ENCODE results near the gene NFIX. TPM values are rescaled to one million over a fixed set of nuclear protein-coding genes. Genes with fewer than 3 reads are reported as not detected.
A peak's percentile ranks its signal among the peaks of the same experiment; 100 is the strongest.

NFIX gene
- total RNA-seq, 1 experiment from 2014 or later, result 78.0 TPM

GRCh38 chr19:12997179-12997966 is 2.1 kb downstream of the NFIX start:
- peak; percentile 53 for DNase-seq
- Histone ChIP-seq H3K27me3 (no peaks in the 10 kb centered on the region), H3K4me3 (peak overlapping the region; percentile 95)

GRCh38 chr19:12997967-12998940 is 3.0 kb downstream of the NFIX start:
- H3K36me3 ChIP-seq, result peaks cover 66% of the 10 kb centered on the region
- DNase-seq, result no peak
- peak overlapping the region; percentile 95 for H3K4me3 ChIP-seq
- H3K27me3 ChIP-seq, result no peaks in the 10 kb centered on the region
- H3K9me3 ChIP-seq, result no peaks in the 10 kb centered on the region

More at GRCh38 chr19:12997179-12997966, 2.1 kb downstream of the NFIX start:
- H3K36me3 ChIP-seq, result peaks cover 59% of the 10 kb centered on the region
- H3K9me3 ChIP-seq, result no peaks in the 10 kb centered on the region

GRCh38 chr19:13001166-13001501 is 5.9 kb downstream of the NFIX start:
- no peaks in the 10 kb centered on the region for H3K27me3 ChIP-seq
- peaks cover 87% of the 10 kb centered on the region for H3K36me3 ChIP-seq
- H3K9me3 ChIP-seq, result no peaks in the 10 kb centered on the region
- DNase-seq, result no peak
- H3K4me3 ChIP-seq, result peak overlapping the region; percentile 48; the same call in 1 of the 2 replicates

- Histone ChIP-seq H3K36me3 (peaks cover 90% of the 10 kb centered on the region), H3K9me3 (no peaks in the 10 kb centered on the region), H3K27me3 (no peaks in the 10 kb centered on the region), H3K4me3 (peak overlapping the region; percentile 48)
- DNase-seq, result peak; percentile 90
Measured at GRCh38 chr19:13001502-13002165, 6.4 kb downstream of the NFIX start.

- H3K4me3 ChIP-seq, result peak overlapping the region; percentile 48
- no peaks in the 10 kb centered on the region for H3K9me3 ChIP-seq
- peaks cover 90% of the 10 kb centered on the region for H3K36me3 ChIP-seq
- peak; percentile 99 for DNase-seq
- H3K27me3 ChIP-seq, result no peaks in the 10 kb centered on the region
Measured at GRCh38 chr19:13002166-13002898, 7.1 kb downstream of the NFIX start.

- Histone ChIP-seq H3K9me3 (no peaks in the 10 kb centered on the region), H3K27me3 (no peaks in the 10 kb centered on the region), H3K4me3 (peak overlapping the region; percentile 48), H3K36me3 (peaks cover 88% of the 10 kb centered on the region)
- DNase-seq, result no peak
Measured at GRCh38 chr19:13003081-13003480, 7.8 kb downstream of the NFIX start.

GRCh38 chr19:13004273-13004672 is 9.0 kb downstream of the NFIX start:
- DNase-seq, result no peak
- H3K27me3 ChIP-seq, result no peaks in the 10 kb centered on the region

GRCh38 chr19:13005253-13005652 is 10.0 kb downstream of the NFIX start:
- Histone ChIP-seq H3K27me3 (no peaks in the 10 kb centered on the region), H3K36me3 (peaks cover 83% of the 10 kb centered on the region), H3K4me3 (no peak overlapping the region), H3K9me3 (no peaks in the 10 kb centered on the region)
- DNase-seq, result no peak

More at GRCh38 chr19:13004273-13004672, 9.0 kb downstream of the NFIX start:
- Histone ChIP-seq H3K9me3 (no peaks in the 10 kb centered on the region), H3K36me3 (peaks cover 88% of the 10 kb centered on the region), H3K4me3 (no peak overlapping the region)

- DNase-seq, result no peak
Measured at GRCh38 chr19:13005861-13006370, 10.6 kb downstream of the NFIX start.

GRCh38 chr19:13006431-13007281 is 11.4 kb downstream of the NFIX start:
- DNase-seq, result no peak

More at GRCh38 chr19:13005861-13006370, 10.6 kb downstream of the NFIX start:
- H3K36me3 ChIP-seq, result peaks cover 80% of the 10 kb centered on the region
- H3K27me3 ChIP-seq, result no peaks in the 10 kb centered on the region
- no peak overlapping the region for H3K4me3 ChIP-seq
- no peaks in the 10 kb centered on the region for H3K9me3 ChIP-seq

GRCh38 chr19:13007292-13008045 is 12.2 kb downstream of the NFIX start:
- DNase-seq, result no peak
- no peak overlapping the region for H3K4me3 ChIP-seq
- H3K36me3 ChIP-seq, result peaks cover 74% of the 10 kb centered on the region
- no peaks in the 10 kb centered on the region for H3K9me3 ChIP-seq
- H3K27me3 ChIP-seq, result no peaks in the 10 kb centered on the region

More at GRCh38 chr19:13006431-13007281, 11.4 kb downstream of the NFIX start:
- H3K9me3 ChIP-seq, result no peaks in the 10 kb centered on the region
- H3K27me3 ChIP-seq, result no peaks in the 10 kb centered on the region
- peaks cover 73% of the 10 kb centered on the region for H3K36me3 ChIP-seq
- H3K4me3 ChIP-seq, result no peak overlapping the region

GRCh38 chr19:13008926-13009787 is 13.9 kb downstream of the NFIX start:
- no peaks in the 10 kb centered on the region for H3K9me3 ChIP-seq
- H3K36me3 ChIP-seq, result peaks cover 59% of the 10 kb centered on the region
- no peak for DNase-seq
- H3K4me3 ChIP-seq, result no peak overlapping the region
- H3K27me3 ChIP-seq, result no peaks in the 10 kb centered on the region

GRCh38 chr19:13010038-13010991 is 15.0 kb downstream of the NFIX start:
- no peak overlapping the region for H3K4me3 ChIP-seq
- DNase-seq, result no peak
- H3K27me3 ChIP-seq, result no peaks in the 10 kb centered on the region
- H3K36me3 ChIP-seq, result peaks cover 52% of the 10 kb centered on the region
- H3K9me3 ChIP-seq, result no peaks in the 10 kb centered on the region

All from MG63 (cell line).